GM19239 (cell line): Measurements from ENCODE around the gene MAP3K8.
"Not testable (repeated sequence)": the region's sequence is repeated elsewhere in the genome, so short reads cannot be mapped to it uniquely, and the experiment has no call there.

Experiments
- DNase-seq: peaks from one replicate; pipeline ENCODE4 v3.0.0; 2011; ENCODE audit warnings: low spot score; ENCODE audit not compliant: insufficient read length
- FAIRE-seq: peaks from 2 replicates; lab custom pipeline; 2011; peaks lifted over from hg19 to GRCh38; lab: Jason Lieb, UNC

The MAP3K8 gene

GRCh38 chr10:30422151-30422695 lies 11.8 kb upstream of the MAP3K8 start:
- DNase-seq (no peak), FAIRE-seq (no peak)

DNA sequence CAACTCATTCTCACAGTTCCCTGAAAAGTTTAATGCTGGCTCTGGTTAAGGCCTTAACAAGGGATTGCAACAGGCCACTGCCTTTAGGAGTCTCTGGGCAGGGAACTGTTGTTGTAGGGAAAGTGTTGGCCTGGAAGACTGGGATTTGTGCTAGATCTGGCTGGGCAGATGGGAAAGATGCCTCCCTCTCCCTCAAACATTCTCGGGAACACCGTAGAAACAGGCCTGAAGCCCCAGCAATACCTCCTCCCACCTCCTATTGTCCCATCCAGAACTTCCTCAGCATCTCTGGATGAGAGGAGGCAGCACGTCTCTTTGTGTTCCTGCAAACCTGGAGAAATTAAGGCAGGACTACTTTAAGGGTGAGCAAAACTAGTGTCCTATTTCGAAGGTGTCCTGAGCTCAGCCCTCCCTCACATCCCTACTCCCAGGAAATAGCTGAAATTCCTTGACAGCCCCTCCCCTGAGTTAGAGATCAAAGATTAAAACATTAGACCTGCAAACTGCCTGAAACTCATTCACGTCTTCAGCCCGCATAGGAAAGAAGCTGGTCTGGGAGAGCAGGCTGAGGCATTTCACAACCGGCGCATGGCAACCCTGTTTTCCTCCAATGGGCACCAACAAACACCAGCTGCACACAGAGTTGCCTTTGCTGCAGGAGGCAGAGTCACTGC lies 10.9 kb upstream of the MAP3K8 start:
- no peak for FAIRE-seq

DNA sequence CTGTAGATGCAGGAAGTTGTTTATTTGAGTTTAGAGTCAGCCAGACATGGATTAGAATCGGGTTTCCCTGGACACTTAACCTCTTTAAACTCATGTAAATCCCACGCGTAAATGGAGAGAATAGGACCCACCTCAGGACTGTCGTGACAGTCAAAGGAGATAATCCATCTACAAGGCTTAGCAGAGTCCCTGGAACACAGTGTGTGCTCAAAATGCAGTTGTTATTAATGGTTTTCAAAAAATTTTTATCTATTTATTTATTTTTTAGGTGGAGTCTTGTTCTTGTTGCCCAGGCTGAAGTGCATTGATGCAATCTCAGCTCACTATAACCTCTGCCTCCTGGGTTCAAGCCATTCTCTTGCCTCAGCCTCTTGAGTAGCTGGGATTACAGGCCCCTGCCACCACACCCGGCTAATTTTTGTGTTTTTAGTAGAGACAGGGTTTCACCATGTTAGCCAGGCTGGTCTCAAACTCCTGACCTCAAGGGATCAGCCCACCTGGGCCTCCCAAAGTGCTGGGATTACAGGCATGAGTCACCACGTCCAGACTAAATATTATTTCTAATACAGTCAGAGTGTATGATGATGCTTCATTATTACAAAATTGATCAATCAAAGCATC lies 10.2 kb upstream of the MAP3K8 start:
- FAIRE-seq, DNase-seq: not testable (repeated sequence)

More for the DNA sequence above, 10.9 kb upstream of the MAP3K8 start:
- DNase-seq, result no peak

GRCh38 chr10:30425336-30426075 lies 8.5 kb upstream of the MAP3K8 start:
- no peak for DNase-seq
- FAIRE-seq, result no peak

DNA sequence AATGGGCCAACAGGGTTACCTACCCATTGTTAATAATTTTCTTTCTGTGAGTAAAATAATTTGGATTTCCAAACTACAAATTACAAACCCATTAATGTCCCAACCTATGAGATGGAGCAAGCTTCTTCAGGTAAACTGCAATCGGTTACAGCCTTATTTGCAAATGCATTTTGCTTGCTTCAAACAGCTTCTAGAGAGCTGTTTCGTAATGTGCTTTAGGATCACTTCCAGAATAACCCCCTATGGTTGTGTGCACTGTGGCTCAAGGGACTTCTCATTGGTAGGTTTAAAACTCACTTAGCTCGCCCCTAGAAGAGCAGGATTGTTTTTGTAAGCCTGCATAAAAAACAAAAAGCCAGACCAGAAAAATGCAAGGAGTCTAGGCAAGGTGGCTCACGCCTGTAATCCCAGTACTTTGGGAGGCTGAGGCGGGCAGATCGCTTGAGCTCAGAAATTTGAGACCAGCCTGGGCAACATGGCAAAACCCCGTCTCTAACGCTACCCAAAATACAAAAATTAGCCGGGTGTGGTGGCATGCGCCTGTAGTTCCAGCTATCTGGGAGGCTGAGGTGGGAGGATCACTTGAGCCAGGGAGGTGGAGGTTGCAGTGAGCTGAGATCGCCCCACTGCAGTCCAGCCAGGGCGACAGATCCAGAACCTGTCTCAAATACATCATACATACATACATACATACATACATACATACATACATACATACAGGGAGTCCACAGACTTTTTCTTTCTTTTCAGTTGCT lies 3.3 kb upstream of the MAP3K8 start:
- FAIRE-seq (no peak), DNase-seq (no peak)

DNA sequence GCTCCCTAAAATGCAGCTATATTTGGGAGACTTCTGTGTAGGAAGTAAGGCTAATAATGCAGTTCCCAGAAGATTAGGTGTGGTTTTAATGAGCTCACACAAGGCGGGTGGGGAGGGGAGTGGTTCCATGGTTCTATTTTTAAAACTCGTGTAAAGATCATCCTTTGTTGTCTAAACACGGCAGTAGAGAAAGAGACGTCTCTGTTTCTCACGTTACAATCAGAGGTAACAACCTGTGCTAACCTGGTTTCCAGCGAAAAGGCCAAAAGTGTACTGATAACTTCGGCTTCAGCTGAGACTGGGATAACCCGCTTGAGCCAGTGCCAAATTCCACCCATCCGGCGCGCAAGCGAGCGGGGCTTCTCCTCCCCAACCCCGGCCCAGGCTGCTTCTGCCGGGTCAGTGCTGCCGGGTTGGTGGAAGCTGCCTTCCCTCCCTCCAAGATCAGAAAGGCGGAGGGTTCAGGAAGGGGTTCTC lies 2.5 kb upstream of the MAP3K8 start:
- DNase-seq (no peak), FAIRE-seq (peak; percentile 76)

GRCh38 chr10:30432622-30433305 lies 1.2 kb upstream of the MAP3K8 start:
- no peak for DNase-seq
- FAIRE-seq, result peak; percentile 14

GRCh38 chr10:30433306-30433729 lies 666 bp upstream of the MAP3K8 start:
- no peak for FAIRE-seq
- no peak for DNase-seq

- DNase-seq, result no peak
- peak; percentile 73 for FAIRE-seq
Observed at GRCh38 chr10:30434273-30435072, 489 bp downstream of the MAP3K8 start.

- no peak for DNase-seq
Observed at GRCh38 chr10:30435073-30435422, 1.1 kb downstream of the MAP3K8 start.

GRCh38 chr10:30435499-30436167 lies 1.6 kb downstream of the MAP3K8 start:
- FAIRE-seq, DNase-seq: not testable (repeated sequence)

More at GRCh38 chr10:30435073-30435422, 1.1 kb downstream of the MAP3K8 start:
- no peak for FAIRE-seq

GRCh38 chr10:30436191-30436611 lies 2.2 kb downstream of the MAP3K8 start:
- DNase-seq (no peak), FAIRE-seq (peak; percentile 73)

DNA sequence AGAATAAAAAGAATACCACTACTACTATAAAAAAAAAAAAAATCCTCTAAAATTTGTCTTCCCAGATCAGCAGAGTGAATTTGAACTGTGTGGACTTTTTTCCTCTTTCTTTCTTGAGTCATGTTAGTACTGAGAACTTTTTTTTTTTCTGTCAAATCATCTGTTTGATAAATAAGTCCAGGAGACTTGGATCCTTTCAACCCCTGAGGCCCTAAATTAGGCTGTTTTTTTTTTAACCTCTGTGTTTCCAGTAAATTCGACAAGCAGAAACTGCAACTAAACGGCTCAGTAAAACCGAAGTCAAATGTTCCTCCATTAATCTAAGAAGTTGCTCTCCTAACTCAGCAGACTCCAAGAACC lies 2.7 kb downstream of the MAP3K8 start:
- DNase-seq, result no peak
- FAIRE-seq, result no peak

DNA sequence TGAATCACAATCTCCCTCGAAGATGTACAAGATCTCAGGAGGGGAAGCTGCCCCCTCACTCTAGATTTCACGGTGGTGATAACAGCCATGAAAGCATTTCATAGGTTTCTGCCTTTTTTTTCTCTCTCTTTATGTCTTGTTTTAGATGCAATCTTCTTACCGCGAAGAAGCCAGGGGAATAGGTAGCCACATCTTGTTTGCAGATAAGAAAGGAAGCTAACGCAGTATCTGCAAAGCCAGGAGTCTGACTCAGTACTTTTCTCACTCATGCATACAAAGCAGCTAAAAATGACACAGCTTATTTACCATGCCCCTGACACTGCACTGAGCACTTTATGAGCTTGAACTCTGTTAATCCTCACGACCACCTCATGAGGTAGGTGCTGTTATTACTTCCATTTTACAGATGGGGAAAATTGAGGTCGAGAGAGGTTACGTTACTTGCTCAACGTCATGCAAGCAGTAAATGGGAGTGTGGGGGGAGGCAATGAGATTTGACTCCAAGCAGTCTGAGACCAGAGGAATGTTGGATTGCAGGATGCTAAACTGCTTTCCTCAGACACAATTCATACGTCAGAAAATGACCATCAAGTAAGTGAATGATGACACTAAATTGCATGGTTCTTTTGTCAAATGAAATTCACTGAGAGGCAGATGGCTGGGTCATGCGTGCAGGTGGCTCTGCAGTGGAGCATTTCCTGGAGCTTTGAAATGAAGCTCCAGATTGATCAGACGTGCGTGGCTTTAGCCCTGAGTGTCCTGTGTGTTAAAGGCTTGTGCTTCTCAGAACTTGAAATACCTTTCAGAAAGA lies 3.3 kb downstream of the MAP3K8 start:
- no peak for DNase-seq
- FAIRE-seq, result peak; percentile 91

DNA sequence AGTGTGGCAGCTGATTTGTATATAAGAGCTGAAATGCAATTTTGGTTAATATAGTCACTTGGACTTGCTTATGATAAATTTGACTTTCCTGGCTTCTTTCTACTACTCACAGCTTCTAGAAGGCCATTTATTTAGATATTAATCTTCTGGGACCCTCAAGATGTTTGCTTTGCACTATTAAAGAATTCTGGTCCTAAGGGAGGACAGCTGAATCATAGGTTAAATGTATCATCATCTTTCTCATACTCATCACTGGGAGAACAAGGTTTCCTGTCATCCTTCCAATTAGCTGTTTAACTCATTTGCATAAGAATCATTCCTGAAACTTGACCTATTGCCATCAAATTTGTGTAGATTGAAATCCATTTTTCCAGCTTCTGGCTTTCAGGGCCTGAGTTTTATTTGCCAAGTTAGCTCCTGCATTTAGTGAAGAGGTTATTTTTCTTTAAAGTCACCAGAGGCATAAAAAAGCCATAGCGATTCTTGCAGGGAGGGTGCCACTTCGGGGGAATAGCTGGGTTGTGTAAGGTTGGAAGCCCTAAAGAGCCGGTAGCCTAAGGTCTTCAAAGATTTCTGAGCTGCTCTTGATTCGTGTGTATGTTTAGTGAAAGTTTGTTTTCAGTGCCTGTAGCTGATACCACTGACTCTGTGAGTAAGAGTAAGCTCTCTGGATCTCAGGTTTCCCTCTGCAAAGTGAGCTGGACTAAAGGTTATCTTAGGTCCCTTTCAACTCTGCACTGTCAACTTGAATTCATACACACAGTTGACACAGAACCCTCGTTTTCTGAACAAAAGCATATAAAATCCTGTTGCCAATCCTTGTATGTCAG lies 4.3 kb downstream of the MAP3K8 start:
- FAIRE-seq (no peak), DNase-seq (no peak)

DNA sequence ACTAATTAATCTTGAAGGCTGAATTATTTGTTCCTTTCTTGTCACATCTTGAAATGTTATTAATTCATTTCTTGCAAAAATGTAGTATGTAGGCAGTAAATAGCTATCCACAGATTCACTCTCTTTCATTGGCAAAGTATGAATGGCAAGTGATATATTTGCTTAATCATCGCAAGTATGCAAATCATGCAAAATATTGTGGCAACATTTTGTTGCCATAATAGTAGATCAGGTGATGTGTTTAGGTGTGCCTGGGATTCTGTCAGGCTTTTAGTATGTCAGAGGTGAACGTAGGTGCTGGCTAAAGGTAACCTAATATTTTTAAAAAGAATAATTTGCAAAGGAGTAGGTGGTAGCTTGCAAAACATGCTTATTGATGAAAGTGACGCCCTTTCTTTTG lies 5.9 kb downstream of the MAP3K8 start:
- FAIRE-seq (no peak), DNase-seq (no peak)
